A673 (cell line): ENCODE results near the gene PHLDA3.

Experiments used
- CTCF ChIP-seq: fragments of 300-800, 200-600 bp; sonication (generic); conservative IDR thresholded peaks from 2 replicates; pipeline ENCODE4 v1.5.1; 2017; ENCODE audit warnings: low read depth, mild to moderate bottlenecking, antibody characterized with exemption, low read length, moderate library complexity, mixed read lengths
- EZH2 ChIP-seq: fragments of 200-600 bp; sonication (generic); IDR thresholded peaks from 2 replicates; pipeline ENCODE4 v1.6.1; 2017; ENCODE audit warnings: borderline replicate concordance, low read depth, mild to moderate bottlenecking, mixed read lengths, antibody characterized with exemption, low read length; ENCODE audit not compliant: poor library complexity, severe bottlenecking

- TF ChIP-seq CTCF (no peak), EZH2 (no peak)
Observed at GRCh38 chr1:201476670-201477344, 7.8 kb upstream of the PHLDA3 start.
